Epithelial cell of esophagus (primary cell): ENCODE measurements around the gene SAA2.
A peak's percentile ranks its signal among the peaks of the same experiment; 100 is the strongest.

Experiments
- DNase-seq: peaks from one replicate; pipeline ENCODE4 v3.0.0; 2010; ENCODE audit warnings: low read depth
- H3K4me3 ChIP-seq: 2 replicates; pipeline ENCODE4 v1.5.1; 2011; ENCODE audit warnings: mild to moderate bottlenecking, low read length, control low read depth
- TF ChIP-seq, protein P1 (sequence below): IDR thresholded peaks from 2 replicates; pipeline ENCODE4 v1.5.1; 2011; ENCODE audit warnings: low read depth, mild to moderate bottlenecking, low read length, control low read depth, inconsistent platforms; ENCODE audit not compliant: insufficient read depth; ENCODE audit errors: missing control alignments

SAA2 gene

DNA sequence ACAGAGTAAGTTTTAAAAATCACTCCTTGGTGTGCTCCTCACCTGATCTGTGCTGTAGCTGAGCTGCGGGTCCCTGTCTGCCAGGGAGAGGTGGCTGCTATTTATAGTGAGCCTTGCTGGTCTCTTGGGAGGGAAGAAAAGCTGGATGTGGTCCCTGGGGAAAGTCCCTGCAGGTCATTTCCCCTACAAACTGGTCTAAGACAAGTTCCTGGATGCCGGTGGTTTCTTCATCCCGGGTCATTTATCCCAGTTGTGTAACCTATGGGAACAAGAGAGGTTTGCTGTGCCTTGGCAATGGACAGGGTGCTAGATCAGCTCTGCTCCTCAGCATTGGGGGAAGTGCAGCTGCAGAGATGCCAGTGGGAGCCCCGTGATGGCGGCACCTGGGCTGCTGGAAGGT is at the start of gene SAA2:
TSS of gene SAA2 (minus strand) at position 108 of the 400 bp plus-strand sequence. CDS start 657 bp downstream, outside the sequence.
- TF ChIP-seq, protein P1, sequence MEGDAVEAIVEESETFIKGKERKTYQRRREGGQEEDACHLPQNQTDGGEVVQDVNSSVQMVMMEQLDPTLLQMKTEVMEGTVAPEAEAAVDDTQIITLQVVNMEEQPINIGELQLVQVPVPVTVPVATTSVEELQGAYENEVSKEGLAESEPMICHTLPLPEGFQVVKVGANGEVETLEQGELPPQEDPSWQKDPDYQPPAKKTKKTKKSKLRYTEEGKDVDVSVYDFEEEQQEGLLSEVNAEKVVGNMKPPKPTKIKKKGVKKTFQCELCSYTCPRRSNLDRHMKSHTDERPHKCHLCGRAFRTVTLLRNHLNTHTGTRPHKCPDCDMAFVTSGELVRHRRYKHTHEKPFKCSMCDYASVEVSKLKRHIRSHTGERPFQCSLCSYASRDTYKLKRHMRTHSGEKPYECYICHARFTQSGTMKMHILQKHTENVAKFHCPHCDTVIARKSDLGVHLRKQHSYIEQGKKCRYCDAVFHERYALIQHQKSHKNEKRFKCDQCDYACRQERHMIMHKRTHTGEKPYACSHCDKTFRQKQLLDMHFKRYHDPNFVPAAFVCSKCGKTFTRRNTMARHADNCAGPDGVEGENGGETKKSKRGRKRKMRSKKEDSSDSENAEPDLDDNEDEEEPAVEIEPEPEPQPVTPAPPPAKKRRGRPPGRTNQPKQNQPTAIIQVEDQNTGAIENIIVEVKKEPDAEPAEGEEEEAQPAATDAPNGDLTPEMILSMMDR: no peak
- H3K4me3 ChIP-seq: no peak within 1 kb of the TSS
- peak; percentile 63 for DNase-seq

DNA sequence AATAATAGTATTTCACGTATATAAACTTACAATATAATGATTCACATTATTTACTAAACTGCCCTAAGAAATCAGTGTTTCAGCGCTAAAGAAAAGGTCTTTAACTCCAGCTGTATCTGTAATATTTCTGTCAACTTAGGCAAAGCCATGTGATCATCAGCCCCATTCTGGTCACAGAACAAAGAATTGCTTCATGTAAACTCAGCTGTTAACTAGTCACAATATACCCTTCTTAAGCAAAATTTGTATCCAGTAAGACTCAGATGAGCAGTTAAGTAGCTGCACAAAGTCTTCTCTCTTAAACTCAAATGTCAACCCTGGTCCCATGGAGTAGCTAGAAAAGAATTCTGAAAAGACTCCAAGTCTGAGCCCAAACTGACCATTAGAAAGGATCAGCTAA is 46.8 kb upstream of the SAA2 start:
- no peak for DNase-seq
- TF ChIP-seq, protein P1: no peak
- H3K4me3 ChIP-seq: no peak overlapping the region

DNA sequence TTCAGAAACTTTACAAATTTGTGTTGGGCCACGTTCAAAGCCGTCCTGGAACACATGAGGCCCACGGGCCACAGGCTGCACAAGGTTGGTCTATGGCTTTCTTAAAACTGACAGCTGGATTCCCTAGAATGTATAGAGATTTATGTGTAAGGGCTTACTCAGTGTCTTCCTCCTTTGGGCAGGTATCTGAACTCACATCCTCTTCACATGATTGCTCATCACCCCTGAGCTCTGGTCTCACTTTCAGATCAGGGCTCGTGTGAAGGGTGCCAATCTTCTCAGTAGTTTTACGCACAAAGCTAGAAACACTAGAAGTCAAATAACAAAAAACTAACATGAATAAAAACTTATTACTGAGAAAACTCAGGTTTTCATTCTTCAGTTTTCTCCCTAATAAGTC is 46.4 kb upstream of the SAA2 start:
- H3K4me3 ChIP-seq: no peak overlapping the region
- TF ChIP-seq, protein P1: no peak
- DNase-seq: no peak

DNA sequence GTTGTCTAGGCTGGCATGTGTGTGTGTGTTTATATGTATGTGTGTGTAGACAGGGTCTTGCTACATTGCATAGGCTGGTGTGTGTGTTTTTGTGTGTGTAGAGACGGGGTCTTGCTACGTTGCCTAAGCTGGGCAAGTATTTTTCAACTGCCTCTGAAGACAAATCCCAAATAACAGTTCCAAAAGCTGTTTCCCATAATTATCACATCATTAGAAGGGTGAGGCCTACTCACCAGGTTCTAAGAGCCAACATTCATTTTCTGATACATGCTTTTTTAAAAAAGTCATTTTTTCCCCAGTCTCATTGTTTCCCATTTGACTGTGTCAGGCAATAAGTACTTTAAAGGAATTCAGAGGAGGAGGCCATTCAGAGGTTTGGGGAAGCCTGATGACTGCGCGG is 40.4 kb upstream of the SAA2 start:
- H3K4me3 ChIP-seq: no peak overlapping the region
- no peak for DNase-seq
- TF ChIP-seq, protein P1: no peak

DNA sequence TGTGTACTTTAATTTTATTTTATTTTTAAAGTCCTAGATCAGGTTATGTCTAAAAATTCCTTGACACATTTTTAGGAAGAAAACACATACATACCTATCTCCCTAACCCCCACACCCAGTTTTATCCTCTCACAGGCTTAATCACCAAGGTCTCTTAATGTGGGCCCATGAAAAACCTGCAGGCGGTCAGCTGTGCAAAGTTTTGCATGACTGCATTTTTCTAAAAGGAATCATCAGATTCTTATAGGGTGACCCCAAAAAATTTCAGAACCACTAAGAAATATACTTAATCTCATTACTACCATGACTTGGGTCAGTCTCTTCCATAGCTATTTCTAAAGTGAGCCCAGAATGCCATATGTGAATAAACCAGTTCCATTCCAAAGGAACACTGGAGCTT is 37.4 kb upstream of the SAA2 start:
- no peak overlapping the region for H3K4me3 ChIP-seq

DNA sequence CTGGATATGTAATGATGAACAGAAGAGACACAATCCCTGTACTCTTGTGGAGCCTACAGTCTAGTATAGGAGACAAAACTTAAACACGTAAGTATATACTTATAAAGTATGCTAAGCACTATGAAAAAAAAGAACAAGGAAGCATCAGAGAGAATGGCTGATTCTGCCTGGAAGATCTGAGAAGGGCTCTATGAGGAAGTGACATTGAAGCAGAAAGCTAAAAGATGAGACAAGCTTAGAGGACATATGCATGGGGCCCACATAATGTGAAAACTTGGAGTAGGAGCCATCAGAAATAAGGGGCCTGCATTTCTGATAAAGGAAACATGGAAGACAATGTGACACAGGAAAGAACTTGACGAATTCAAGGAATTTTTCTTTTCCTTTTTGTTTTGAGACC is 34.2 kb upstream of the SAA2 start:
- TF ChIP-seq, protein P1: no peak
- H3K4me3 ChIP-seq: no peak overlapping the region
- no peak for DNase-seq

More for the DNA sequence above, 37.4 kb upstream of the SAA2 start:
- DNase-seq: no peak
- TF ChIP-seq, protein P1: no peak

DNA sequence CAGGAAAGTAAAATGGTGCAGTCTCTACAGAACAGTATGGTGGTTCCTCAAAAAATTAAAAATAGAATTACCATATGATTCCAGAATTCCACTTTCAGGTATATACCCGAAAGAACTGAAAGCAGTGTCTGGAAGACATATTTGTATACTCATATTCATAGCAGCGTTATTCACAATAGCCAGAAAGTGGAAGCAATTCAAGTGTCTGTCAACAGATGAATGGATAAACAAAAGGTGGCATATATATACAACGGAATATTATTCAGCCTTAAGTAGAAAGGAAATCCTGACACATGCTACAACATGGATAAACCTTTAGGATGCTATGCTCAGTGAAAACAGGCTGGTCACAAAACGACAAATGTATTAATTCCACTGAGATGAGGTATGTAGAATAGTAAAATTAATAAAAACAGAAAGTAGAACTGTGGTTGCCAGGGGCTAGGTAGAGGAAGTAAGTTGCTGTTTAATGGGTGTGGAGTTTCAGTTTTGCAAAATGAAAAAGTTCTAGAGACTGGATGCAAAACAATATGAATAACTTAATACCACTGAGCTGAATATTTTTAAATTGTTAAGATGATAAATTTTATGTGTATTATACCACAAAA is 32.1 kb upstream of the SAA2 start:
- no peak overlapping the region for H3K4me3 ChIP-seq
- no peak for DNase-seq
- TF ChIP-seq, protein P1: no peak
